ENCODE measurements around the gene PSME4. TPM values are rescaled to one million over a fixed set of nuclear protein-coding genes. Genes with fewer than 3 reads are reported as not detected.

Gene PSME4, protein sequence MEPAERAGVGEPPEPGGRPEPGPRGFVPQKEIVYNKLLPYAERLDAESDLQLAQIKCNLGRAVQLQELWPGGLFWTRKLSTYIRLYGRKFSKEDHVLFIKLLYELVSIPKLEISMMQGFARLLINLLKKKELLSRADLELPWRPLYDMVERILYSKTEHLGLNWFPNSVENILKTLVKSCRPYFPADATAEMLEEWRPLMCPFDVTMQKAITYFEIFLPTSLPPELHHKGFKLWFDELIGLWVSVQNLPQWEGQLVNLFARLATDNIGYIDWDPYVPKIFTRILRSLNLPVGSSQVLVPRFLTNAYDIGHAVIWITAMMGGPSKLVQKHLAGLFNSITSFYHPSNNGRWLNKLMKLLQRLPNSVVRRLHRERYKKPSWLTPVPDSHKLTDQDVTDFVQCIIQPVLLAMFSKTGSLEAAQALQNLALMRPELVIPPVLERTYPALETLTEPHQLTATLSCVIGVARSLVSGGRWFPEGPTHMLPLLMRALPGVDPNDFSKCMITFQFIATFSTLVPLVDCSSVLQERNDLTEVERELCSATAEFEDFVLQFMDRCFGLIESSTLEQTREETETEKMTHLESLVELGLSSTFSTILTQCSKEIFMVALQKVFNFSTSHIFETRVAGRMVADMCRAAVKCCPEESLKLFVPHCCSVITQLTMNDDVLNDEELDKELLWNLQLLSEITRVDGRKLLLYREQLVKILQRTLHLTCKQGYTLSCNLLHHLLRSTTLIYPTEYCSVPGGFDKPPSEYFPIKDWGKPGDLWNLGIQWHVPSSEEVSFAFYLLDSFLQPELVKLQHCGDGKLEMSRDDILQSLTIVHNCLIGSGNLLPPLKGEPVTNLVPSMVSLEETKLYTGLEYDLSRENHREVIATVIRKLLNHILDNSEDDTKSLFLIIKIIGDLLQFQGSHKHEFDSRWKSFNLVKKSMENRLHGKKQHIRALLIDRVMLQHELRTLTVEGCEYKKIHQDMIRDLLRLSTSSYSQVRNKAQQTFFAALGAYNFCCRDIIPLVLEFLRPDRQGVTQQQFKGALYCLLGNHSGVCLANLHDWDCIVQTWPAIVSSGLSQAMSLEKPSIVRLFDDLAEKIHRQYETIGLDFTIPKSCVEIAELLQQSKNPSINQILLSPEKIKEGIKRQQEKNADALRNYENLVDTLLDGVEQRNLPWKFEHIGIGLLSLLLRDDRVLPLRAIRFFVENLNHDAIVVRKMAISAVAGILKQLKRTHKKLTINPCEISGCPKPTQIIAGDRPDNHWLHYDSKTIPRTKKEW (N-terminal part only)
- total RNA-seq, result 10 to 100 TPM; 23.8 to 51.2 (median 34.2) TPM

DNA sequence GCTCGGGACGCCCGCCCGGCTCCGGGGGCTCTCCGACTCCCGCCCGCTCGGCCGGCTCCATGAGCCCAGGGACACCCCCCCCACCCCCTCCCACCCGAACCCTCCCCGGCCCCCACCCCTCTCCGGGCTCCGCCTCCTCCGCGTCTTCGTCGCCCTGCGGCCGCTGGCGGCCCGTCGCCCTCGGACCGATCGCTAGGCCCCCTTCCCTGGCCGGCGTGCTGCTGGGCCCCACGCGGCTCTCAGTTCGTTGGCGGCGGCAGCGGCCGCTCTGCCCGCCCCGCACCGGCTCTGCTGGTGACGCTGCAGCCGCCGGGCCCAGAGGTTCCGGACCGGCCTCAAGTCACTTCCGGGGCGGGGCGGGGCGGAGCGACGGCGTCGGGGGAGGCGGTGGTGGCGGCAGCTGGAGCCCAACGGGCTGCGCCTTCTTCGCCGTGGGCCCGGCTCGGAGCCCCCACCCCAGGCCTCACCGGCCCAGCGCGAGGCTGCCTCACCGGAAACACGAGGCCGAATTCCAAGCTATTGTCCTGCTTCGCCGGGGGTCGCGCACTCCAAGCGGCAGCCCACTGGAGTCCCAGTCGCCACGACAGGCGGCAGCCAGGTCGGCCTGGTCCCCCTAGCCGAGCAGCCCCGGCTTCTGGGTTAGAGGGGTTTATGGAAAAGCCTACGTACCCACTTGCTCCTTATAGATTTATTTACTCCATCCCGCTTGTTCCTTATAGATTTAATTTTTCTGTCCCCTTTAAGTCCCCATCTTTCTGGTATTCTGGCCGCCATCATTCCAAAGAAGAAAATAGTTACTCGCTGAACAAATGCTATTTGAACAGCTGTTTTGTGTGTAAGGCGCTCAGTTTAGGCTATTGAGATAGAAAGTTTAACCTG lies at the start of gene PSME4:
Gene PSME4, minus strand, starts transcription at position 270 of the 879 bp plus-strand sequence. Its CDS starts 209 bp downstream, at position 61.
- H3K4me1 ChIP-seq, result peaks cover 0 to 19% (median 10%) of the 10 kb centered on the region in 4 donors
- peaks cover 0 to 6% (median 0%) of the 10 kb centered on the region in 3 donors for H3K36me3 ChIP-seq
- H3K27me3 ChIP-seq, result no peaks in the 10 kb centered on the region
- TF ChIP-seq POLR2A (IDR thresholded peaks at IDR 0.05), result peak; percentile 93 to 95
- TF ChIP-seq, protein P1, sequence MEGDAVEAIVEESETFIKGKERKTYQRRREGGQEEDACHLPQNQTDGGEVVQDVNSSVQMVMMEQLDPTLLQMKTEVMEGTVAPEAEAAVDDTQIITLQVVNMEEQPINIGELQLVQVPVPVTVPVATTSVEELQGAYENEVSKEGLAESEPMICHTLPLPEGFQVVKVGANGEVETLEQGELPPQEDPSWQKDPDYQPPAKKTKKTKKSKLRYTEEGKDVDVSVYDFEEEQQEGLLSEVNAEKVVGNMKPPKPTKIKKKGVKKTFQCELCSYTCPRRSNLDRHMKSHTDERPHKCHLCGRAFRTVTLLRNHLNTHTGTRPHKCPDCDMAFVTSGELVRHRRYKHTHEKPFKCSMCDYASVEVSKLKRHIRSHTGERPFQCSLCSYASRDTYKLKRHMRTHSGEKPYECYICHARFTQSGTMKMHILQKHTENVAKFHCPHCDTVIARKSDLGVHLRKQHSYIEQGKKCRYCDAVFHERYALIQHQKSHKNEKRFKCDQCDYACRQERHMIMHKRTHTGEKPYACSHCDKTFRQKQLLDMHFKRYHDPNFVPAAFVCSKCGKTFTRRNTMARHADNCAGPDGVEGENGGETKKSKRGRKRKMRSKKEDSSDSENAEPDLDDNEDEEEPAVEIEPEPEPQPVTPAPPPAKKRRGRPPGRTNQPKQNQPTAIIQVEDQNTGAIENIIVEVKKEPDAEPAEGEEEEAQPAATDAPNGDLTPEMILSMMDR (IDR thresholded peaks at IDR 0.05), result peak in 1 of 6 experiments; percentile 1
- peak within 1 kb of the TSS; percentile 84 to 96 (median 93) for H3K27ac ChIP-seq
- no peaks in the 10 kb centered on the region for H3K9me3 ChIP-seq
- DNase-seq, result peak; percentile 93 to 97 (median 97)
- H3K4me3 ChIP-seq, result peak within 1 kb of the TSS; percentile 60 to 99 (median 92)

DNA sequence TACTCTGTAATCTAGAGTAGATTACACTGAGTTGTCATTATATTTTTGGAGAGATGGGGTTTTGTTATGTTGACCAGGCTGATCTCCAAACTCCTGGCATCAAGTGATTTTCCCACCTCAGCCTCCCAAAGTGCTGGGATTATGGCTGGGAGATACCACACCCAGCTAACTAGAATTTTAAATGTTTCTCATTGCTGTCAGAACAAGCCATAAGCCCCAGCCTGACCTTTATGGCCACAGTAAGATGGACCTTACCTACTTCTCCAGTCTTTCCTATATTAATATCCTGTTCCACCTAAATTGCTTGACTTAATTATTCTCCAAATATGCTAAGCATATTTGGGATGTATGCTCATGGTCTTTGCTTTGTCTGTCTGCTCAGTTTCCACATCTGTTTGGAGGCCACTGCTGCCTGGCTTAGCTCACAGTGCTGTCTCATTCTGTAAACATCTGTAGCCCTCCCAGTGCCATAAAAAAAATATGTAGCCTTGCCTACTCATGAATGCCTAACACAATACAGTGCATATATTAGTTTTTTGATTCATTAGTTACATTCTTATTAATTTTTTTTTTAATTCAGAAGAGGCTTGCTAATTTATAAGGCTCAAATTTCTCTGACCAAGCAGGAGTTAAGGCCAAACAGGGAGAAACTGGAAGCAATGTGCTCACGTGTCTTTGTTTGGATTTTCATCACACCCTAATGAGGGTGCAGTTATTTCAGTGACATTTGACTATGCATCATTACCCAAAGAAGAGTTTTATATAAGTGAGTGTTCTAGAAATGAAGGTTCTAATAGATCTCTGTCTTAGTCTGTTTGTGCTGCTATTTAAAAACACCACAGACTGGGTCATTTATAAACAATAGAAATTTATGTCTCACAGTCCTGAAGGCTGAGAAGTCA lies 45.3 kb upstream of the PSME4 start:
- Histone ChIP-seq H3K9me3 (peaks cover 0 to 5% (median 2%) of the 10 kb centered on the region in 4 donors), H3K27ac (no peak overlapping the region), H3K36me3 (no peaks in the 10 kb centered on the region), H3K4me1 (no peaks in the 10 kb centered on the region), H3K4me3 (no peak overlapping the region), H3K27me3 (no peaks in the 10 kb centered on the region)
- TF ChIP-seq, protein P1 (IDR thresholded peaks at IDR 0.05), result no peak
- no peak for TF ChIP-seq POLR2A (IDR thresholded peaks at IDR 0.05)
- no peak for DNase-seq

DNA sequence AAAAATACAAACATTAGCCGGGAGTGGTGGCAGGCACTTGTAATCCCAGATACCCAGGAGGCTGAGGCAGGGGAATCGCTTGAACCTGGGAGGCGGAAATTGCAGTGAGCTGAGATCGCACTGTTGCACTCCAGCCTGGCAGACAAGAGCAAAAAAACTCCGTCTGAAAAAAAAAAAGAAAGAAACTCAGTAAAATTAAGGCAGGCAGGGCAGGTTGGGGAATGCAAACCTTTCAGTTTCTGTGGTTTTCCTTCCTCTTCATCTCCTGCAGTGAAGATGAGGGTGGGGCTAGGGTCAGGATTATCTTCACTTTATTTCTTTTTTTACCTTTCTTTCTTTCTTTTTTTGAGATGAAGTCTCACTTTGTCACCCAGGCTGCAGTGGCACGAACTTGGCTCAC lies 43.2 kb upstream of the PSME4 start:
- no peak for TF ChIP-seq POLR2A (IDR thresholded peaks at IDR 0.05)
- TF ChIP-seq, protein P1 (IDR thresholded peaks at IDR 0.05), result no peak
- DNase-seq, result no peak
- H3K36me3 ChIP-seq, result no peaks in the 10 kb centered on the region
- H3K9me3 ChIP-seq, result no peaks in the 10 kb centered on the region
- H3K27me3 ChIP-seq, result no peaks in the 10 kb centered on the region
- H3K4me3 ChIP-seq, result no peak overlapping the region
- no peaks in the 10 kb centered on the region for H3K4me1 ChIP-seq
- H3K27ac ChIP-seq, result no peak overlapping the region

DNA sequence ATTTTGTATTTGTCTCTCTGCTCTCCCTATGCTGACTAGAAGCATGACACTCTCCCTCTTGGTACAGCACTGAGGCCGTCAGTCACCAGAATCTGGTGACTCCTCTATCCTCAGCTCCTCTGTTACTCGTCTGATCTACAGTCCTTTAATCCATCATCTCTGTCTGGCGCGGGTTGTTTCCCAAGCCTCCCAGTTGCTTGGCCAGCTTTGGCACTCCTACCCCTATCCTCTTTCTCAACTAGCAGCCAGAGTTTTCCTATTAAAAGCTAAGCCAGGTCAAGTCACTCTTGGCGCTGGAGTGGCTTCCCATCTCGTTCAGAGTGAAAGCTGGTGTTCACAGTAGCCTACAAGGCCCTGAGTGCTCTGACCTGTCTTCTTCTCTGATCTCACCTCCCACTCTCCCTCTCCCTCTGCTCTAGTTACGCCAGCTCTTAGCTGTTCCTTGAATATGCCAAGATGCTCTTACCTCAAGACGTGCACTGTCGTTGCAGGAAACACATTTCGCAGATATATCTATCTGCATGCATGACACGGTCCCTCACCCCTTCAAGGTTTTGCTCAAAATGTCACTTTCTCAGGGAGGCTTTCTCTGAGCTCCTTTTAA lies 41.8 kb upstream of the PSME4 start:
- Histone ChIP-seq H3K4me3 (no peak overlapping the region), H3K4me1 (no peaks in the 10 kb centered on the region), H3K27me3 (no peaks in the 10 kb centered on the region), H3K27ac (no peak overlapping the region), H3K9me3 (no peaks in the 10 kb centered on the region), H3K36me3 (no peaks in the 10 kb centered on the region)
- no peak for TF ChIP-seq POLR2A (IDR thresholded peaks at IDR 0.05)
- TF ChIP-seq, protein P1 (IDR thresholded peaks at IDR 0.05), result no peak
- DNase-seq, result no peak

Data from Peyer's patch (tissue), 4 donors.